Activated CD4-positive, alpha-beta T cell treated with anti-CD3 and anti-CD28 coated beads, Interleukin-2, amount 10 ng/mL, durations not matched to agents 24 days and 14 days (primary cell): ENCODE results near the gene CEACAM19. TPM values are rescaled to one million over a fixed set of nuclear protein-coding genes. Genes with fewer than 3 reads are reported as not detected.

Experiments
- DNase-seq: peaks from one replicate; pipeline ENCODE4 v3.0.0; 2022
- H3K27ac Mint-ChIP-seq: one replicate; pipeline ENCODE4 v1.8.0; 2022; ENCODE audit warnings: mild to moderate bottlenecking, mixed read lengths
- H3K27me3 Mint-ChIP-seq: one replicate; pipeline ENCODE4 v1.8.0; 2022; ENCODE audit warnings: mixed read lengths
- H3K36me3 Mint-ChIP-seq: one replicate; pipeline ENCODE4 v1.8.0; 2022; ENCODE audit warnings: low read depth, mild to moderate bottlenecking, mixed read lengths
- H3K4me1 Mint-ChIP-seq: one replicate; pipeline ENCODE4 v1.8.0; 2021; ENCODE audit warnings: mixed read lengths
- H3K4me3 Mint-ChIP-seq: one replicate; pipeline ENCODE4 v1.8.0; 2022; ENCODE audit warnings: mild to moderate bottlenecking, moderate library complexity, mixed read lengths
- H3K9me3 Mint-ChIP-seq: one replicate; pipeline ENCODE4 v1.8.0; 2021; ENCODE audit warnings: mixed read lengths
- intact Hi-C: fragments of 100-400 bp; cut with micrococcal nuclease; formaldehyde crosslinking; loops from one replicate; pipeline ENCODE4 v1.15.1; 2023
- total RNA-seq: library from RNA; stranded (reverse); gene quantifications from 2 replicates; pipeline ENCODE4 v1.2.3, GENCODE V29; 2022

The CEACAM19 gene
- total RNA-seq, 1 donor from 2014 or later: 0.86 TPM

- Mint-ChIP-seq H3K9me3 (no peaks in the 10 kb centered on the region), H3K36me3 (no peaks in the 10 kb centered on the region), H3K27me3 (peaks cover 10% of the 10 kb centered on the region), H3K4me1 (no peaks in the 10 kb centered on the region), H3K27ac (no peak overlapping the region), H3K4me3 (no peak overlapping the region)
- intact Hi-C loops: no loop called here
- no peak for DNase-seq
These were observed 30.8 kb upstream of the CEACAM19 start for GRCh38 chr19:44640518-44640917.

- no peak overlapping the region for H3K4me3 Mint-ChIP-seq
- intact Hi-C loops: no loop called here
These were observed 29.6 kb upstream of the CEACAM19 start for GRCh38 chr19:44641501-44642265.

GRCh38 chr19:44642377-44642776 is 28.9 kb upstream of the CEACAM19 start:
- H3K27ac Mint-ChIP-seq: peak overlapping the region; percentile 8
- peaks cover 10% of the 10 kb centered on the region for H3K27me3 Mint-ChIP-seq
- intact Hi-C loops: no loop called here
- no peaks in the 10 kb centered on the region for H3K4me1 Mint-ChIP-seq
- no peaks in the 10 kb centered on the region for H3K36me3 Mint-ChIP-seq
- H3K9me3 Mint-ChIP-seq: no peaks in the 10 kb centered on the region
- H3K4me3 Mint-ChIP-seq: no peak overlapping the region
- no peak for DNase-seq

More at GRCh38 chr19:44641501-44642265, 29.6 kb upstream of the CEACAM19 start:
- H3K4me1 Mint-ChIP-seq: no peaks in the 10 kb centered on the region
- no peak for DNase-seq
- no peak overlapping the region for H3K27ac Mint-ChIP-seq
- H3K9me3 Mint-ChIP-seq: no peaks in the 10 kb centered on the region
- H3K27me3 Mint-ChIP-seq: peaks cover 10% of the 10 kb centered on the region
- no peaks in the 10 kb centered on the region for H3K36me3 Mint-ChIP-seq

GRCh38 chr19:44643605-44644401 is 27.5 kb upstream of the CEACAM19 start, which contains the start of gene PVR:
PVR (plus strand) TSS chr19:44643910; CDS start chr19:44644097, 187 bp downstream.
- Mint-ChIP-seq H3K4me1 (no peaks in the 10 kb centered on the region), H3K36me3 (no peaks in the 10 kb centered on the region), H3K27me3 (peaks cover 10% of the 10 kb centered on the region), H3K27ac (no peak within 1 kb of the TSS), H3K4me3 (peak within 1 kb of the TSS; percentile 86), H3K9me3 (no peaks in the 10 kb centered on the region)
- peak; percentile 72 for DNase-seq
- intact Hi-C loops: no loop called here

GRCh38 chr19:44644402-44645016 is 26.8 kb upstream of the CEACAM19 start:
- DNase-seq: no peak

GRCh38 chr19:44645407-44646048 is 25.8 kb upstream of the CEACAM19 start:
- no peak for DNase-seq
- Mint-ChIP-seq H3K4me1 (no peaks in the 10 kb centered on the region), H3K27me3 (peaks cover 10% of the 10 kb centered on the region), H3K27ac (no peak overlapping the region), H3K9me3 (no peaks in the 10 kb centered on the region), H3K36me3 (no peaks in the 10 kb centered on the region), H3K4me3 (no peak overlapping the region)
- intact Hi-C loops: no loop called here

More at GRCh38 chr19:44644402-44645016, 26.8 kb upstream of the CEACAM19 start:
- H3K9me3 Mint-ChIP-seq: no peaks in the 10 kb centered on the region
- H3K36me3 Mint-ChIP-seq: no peaks in the 10 kb centered on the region
- H3K27me3 Mint-ChIP-seq: peaks cover 10% of the 10 kb centered on the region
- peak overlapping the region; percentile 86 for H3K4me3 Mint-ChIP-seq
- H3K4me1 Mint-ChIP-seq: no peaks in the 10 kb centered on the region
- intact Hi-C loops: no loop called here
- no peak overlapping the region for H3K27ac Mint-ChIP-seq

GRCh38 chr19:44646049-44646416 is 25.2 kb upstream of the CEACAM19 start:
- no peak for DNase-seq
- Mint-ChIP-seq H3K9me3 (no peaks in the 10 kb centered on the region), H3K4me1 (no peaks in the 10 kb centered on the region), H3K27me3 (peaks cover 10% of the 10 kb centered on the region), H3K36me3 (no peaks in the 10 kb centered on the region), H3K4me3 (no peak overlapping the region), H3K27ac (no peak overlapping the region)
- intact Hi-C loops: no loop called here

GRCh38 chr19:44647144-44647543 is 24.1 kb upstream of the CEACAM19 start:
- H3K36me3 Mint-ChIP-seq: peaks cover 2% of the 10 kb centered on the region
- peaks cover 8% of the 10 kb centered on the region for H3K27me3 Mint-ChIP-seq
- H3K4me1 Mint-ChIP-seq: no peaks in the 10 kb centered on the region
- no peak for DNase-seq
- intact Hi-C loops: no loop called here
- H3K4me3 Mint-ChIP-seq: no peak overlapping the region
- no peak overlapping the region for H3K27ac Mint-ChIP-seq
- no peaks in the 10 kb centered on the region for H3K9me3 Mint-ChIP-seq

- no peak overlapping the region for H3K4me3 Mint-ChIP-seq
These were observed 22.5 kb upstream of the CEACAM19 start for GRCh38 chr19:44648631-44649251.

GRCh38 chr19:44649578-44650145 is 21.6 kb upstream of the CEACAM19 start:
- Mint-ChIP-seq H3K27ac (no peak overlapping the region), H3K9me3 (no peaks in the 10 kb centered on the region)
- intact Hi-C loops: loop anchor here (10.0 kb wide), 1 partner anchor 195 kb away; the partner anchor contains the start of gene NECTIN2

More at GRCh38 chr19:44648631-44649251, 22.5 kb upstream of the CEACAM19 start:
- H3K9me3 Mint-ChIP-seq: no peaks in the 10 kb centered on the region
- H3K27me3 Mint-ChIP-seq: no peaks in the 10 kb centered on the region
- H3K27ac Mint-ChIP-seq: no peak overlapping the region
- intact Hi-C loops: no loop called here
- H3K4me1 Mint-ChIP-seq: no peaks in the 10 kb centered on the region
- H3K36me3 Mint-ChIP-seq: peaks cover 2% of the 10 kb centered on the region
- DNase-seq: no peak

GRCh38 chr19:44653343-44653742 is 17.9 kb upstream of the CEACAM19 start:
- H3K4me3 Mint-ChIP-seq: no peak overlapping the region
- peaks cover 13% of the 10 kb centered on the region for H3K36me3 Mint-ChIP-seq
- H3K27ac Mint-ChIP-seq: no peak overlapping the region
- intact Hi-C loops: loop anchor here (10.0 kb wide), 1 partner anchor 191 kb away; the partner anchor contains the start of gene NECTIN2
- H3K9me3 Mint-ChIP-seq: no peaks in the 10 kb centered on the region
- DNase-seq: no peak
- no peaks in the 10 kb centered on the region for H3K27me3 Mint-ChIP-seq
- peaks cover 11% of the 10 kb centered on the region for H3K4me1 Mint-ChIP-seq

More at GRCh38 chr19:44649578-44650145, 21.6 kb upstream of the CEACAM19 start:
- peaks cover 4% of the 10 kb centered on the region for H3K4me1 Mint-ChIP-seq
- DNase-seq: no peak
- H3K4me3 Mint-ChIP-seq: no peak overlapping the region
- peaks cover 5% of the 10 kb centered on the region for H3K36me3 Mint-ChIP-seq
- no peaks in the 10 kb centered on the region for H3K27me3 Mint-ChIP-seq

GRCh38 chr19:44653977-44654774 is 17.1 kb upstream of the CEACAM19 start:
- H3K27ac Mint-ChIP-seq: no peak overlapping the region
- peak; percentile 91 for DNase-seq
- H3K36me3 Mint-ChIP-seq: peaks cover 13% of the 10 kb centered on the region
- intact Hi-C loops: loop anchor here (10.0 kb wide), 1 partner anchor 191 kb away; the partner anchor contains the start of gene NECTIN2
- H3K27me3 Mint-ChIP-seq: no peaks in the 10 kb centered on the region
- no peaks in the 10 kb centered on the region for H3K9me3 Mint-ChIP-seq
- no peak overlapping the region for H3K4me3 Mint-ChIP-seq
- H3K4me1 Mint-ChIP-seq: peaks cover 11% of the 10 kb centered on the region
